K562 (cell line): ENCODE data around the gene PHPT1. TPM values are rescaled to one million over a fixed set of nuclear protein-coding genes. Genes with fewer than 3 reads are reported as not detected.

Experiments
- COPS2 ChIP-seq: fragments of 450-650 bp; conservative IDR thresholded peaks from 2 replicates; pipeline ENCODE4 v1.6.1; 2016; ENCODE audit warnings: mild to moderate bottlenecking, moderate library complexity
- CREM ChIP-seq: IDR thresholded peaks from 2 replicates; pipeline ENCODE4 v1.6.1; 2014; ENCODE audit warnings: antibody characterized with exemption, low read depth
- FOS ChIP-seq: IDR thresholded peaks from 3 replicates; pipeline ENCODE4 v1.6.1; 2011; ENCODE audit not compliant: insufficient read length; ENCODE audit errors: extremely low read depth
- KDM1A ChIP-seq, 2 experiments: fragments of 450-650 bp; IDR thresholded peaks; 2 replicates each; pipeline ENCODE4 v1.6.1; 2016; ENCODE audit warnings: mild to moderate bottlenecking in 2 of 2
- KLF6 ChIP-seq: fragments of 250-450 bp; sonication (Bioruptor Pico); IDR thresholded peaks from 2 replicates; pipeline ENCODE4 v1.4.0; 2020; ENCODE audit warnings: mild to moderate bottlenecking, moderate library complexity, borderline replicate concordance
- NEUROD1 ChIP-seq: fragments of 150-350 bp; IDR thresholded peaks from 2 replicates; pipeline ENCODE4 v1.6.1; 2014; ENCODE audit warnings: borderline replicate concordance, low read length, low read depth; ENCODE audit not compliant: partially characterized antibody
- POU5F1 ChIP-seq: fragments of 150-350 bp; IDR thresholded peaks from 2 replicates; pipeline ENCODE4 v1.6.1; 2014; ENCODE audit warnings: borderline replicate concordance, low read length, low read depth, mild to moderate bottlenecking; ENCODE audit not compliant: partially characterized antibody
- SMC3 ChIP-seq: conservative IDR thresholded peaks from 2 replicates; pipeline ENCODE4 v1.6.1; 2011; ENCODE audit warnings: low read depth, low read length, improper control_type of control experiment; ENCODE audit not compliant: insufficient read depth
- TRIM24 ChIP-seq, 2 experiments: fragments of 450-650 bp; IDR thresholded peaks; 2 replicates each; pipeline ENCODE4 v1.6.1; 2016
- ZNF175 ChIP-seq: fragments of 200-800 bp; sonication (Bioruptor generic); IDR thresholded peaks from 2 replicates; pipeline ENCODE4 v1.6.1; 2016; ENCODE audit warnings: low read depth, mild to moderate bottlenecking, missing genetic modification characterization, missing compliant biosample characterization
- ZNF584 ChIP-seq: fragments of 200-800 bp; sonication (Bioruptor generic); IDR thresholded peaks from 2 replicates; pipeline ENCODE4 v1.6.1; 2016; ENCODE audit warnings: low read depth, mild to moderate bottlenecking, missing genetic modification characterization, missing compliant biosample characterization
- ZNF764 ChIP-seq: fragments of 250-450 bp; sonication (Bioruptor Pico); IDR thresholded peaks from 2 replicates; pipeline ENCODE4 v1.4.0; 2020; ENCODE audit warnings: low read depth, mild to moderate bottlenecking, moderate library complexity
- ZNF780A ChIP-seq: fragments of 250-450 bp; sonication (Bioruptor Pico); IDR thresholded peaks from 2 replicates; pipeline ENCODE4 v1.5.0; 2021; ENCODE audit warnings: mild to moderate bottlenecking
- polyA plus RNA-seq, 8 experiments: library from polyadenylated mRNA; depleted of rRNA in 4 of 8; stranded (reverse) in 5 of 8; unstranded in 3 of 8; fragments of >200 nt; fragmentation: Nextera tagmentation in 2 of 8; fragmentation: Illumina TruSeq in 1 of 8; extraction: Ambion mirVana in 2 of 8; extraction: Trizol in 1 of 8; gene quantifications; 2 replicates each; pipeline versions ENCODE4 v1.2.1 to v1.2.3, GENCODE V29; 2011 to 2014; ENCODE audit warnings: inconsistent platforms in 1 of 8, missing spikeins in 1 of 8
- total RNA-seq, 7 experiments: library from RNA; depleted of rRNA in 6 of 7; stranded (reverse); fragments of >200 nt in 6 of 7; fragmentation: Illumina TruSeq in 2 of 7; extraction: Trizol in 2 of 7; gene quantifications; 2 replicates each; pipeline versions ENCODE4 v1.2.1 to v1.2.3, GENCODE V29; 2011 to 2021; ENCODE audit warnings: low replicate concordance in 1 of 7
- TF ChIP-seq, protein P1 (sequence below): fragments of 250-450 bp; sonication (Bioruptor Pico); IDR thresholded peaks from 2 replicates; pipeline ENCODE4 v1.8.0; 2022; ENCODE audit warnings: inconsistent platforms
- TF ChIP-seq, protein P2 (sequence below), 2 experiments: fragments of 450-650 bp in 1 of 2; IDR thresholded peaks; 2 replicates each; pipeline ENCODE4 v1.6.1; 2011 to 2017; ENCODE audit warnings: low read depth in 2 of 2, antibody characterized with exemption in 1 of 2, borderline replicate concordance in 1 of 2, low read length in 1 of 2, mild to moderate bottlenecking in 1 of 2, mixed read lengths in 1 of 2; ENCODE audit not compliant: control insufficient read depth in 1 of 2
- TF ChIP-seq, protein P3 (sequence below): fragments of 450-650 bp; formaldehyde crosslinking; IDR thresholded peaks from 2 replicates; pipeline ENCODE4 v1.4.0; 2020; ENCODE audit warnings: mild to moderate bottlenecking, moderate library complexity
- TF ChIP-seq, protein P4 (sequence below), 3 experiments: fragments of 200-800 bp in 1 of 3; fragments of 250-450 bp in 1 of 3; fragments of 450-650 bp in 1 of 3; sonication (Bioruptor Pico) in 1 of 3; sonication (Bioruptor generic) in 1 of 3; formaldehyde crosslinking in 1 of 3; IDR thresholded peaks; 2 replicates each; pipeline versions ENCODE4 v1.6.1 to v1.8.0; 2016 to 2022; ENCODE audit warnings: mild to moderate bottlenecking in 2 of 3, missing genetic modification characterization in 2 of 3, missing compliant biosample characterization in 1 of 3, moderate library complexity in 1 of 3

Gene PHPT1
- total and polyA plus RNA-seq, 9 of the 15 experiments (the other 6 are each of a cell fraction or from before 2014, with no cell fraction given), result 20.9 to 166 (median 129) TPM

DNA sequence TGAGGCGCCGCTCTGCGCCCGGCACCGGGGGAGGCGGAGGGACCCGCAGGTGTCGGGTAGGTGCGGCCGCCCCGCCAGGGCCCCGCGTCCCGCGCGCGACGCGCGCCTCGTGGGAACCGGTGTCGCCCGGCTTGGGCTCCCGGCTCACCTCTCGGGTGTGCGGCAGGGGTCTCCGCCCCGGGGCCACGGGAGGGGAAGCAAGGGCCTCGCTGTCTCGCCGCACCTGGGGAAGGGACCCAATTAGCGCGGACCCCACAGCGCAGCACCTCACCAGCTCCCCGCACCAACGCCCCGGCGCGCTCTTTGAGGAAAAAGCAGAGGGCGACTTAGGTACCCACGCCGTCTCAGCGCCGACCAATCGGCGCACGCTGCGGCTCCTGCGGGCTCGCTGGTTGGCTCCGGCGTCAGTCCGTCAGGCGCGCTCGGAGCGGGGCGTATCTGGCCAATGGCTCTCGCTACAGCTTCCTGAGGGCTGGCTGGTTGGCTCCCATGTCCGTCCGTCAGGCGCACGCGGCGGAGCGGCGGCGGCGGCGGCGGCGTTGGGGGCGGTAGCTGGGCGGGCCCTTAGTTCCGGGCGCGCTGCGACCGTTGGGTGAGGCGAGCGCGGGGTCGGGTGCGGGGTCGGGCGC, 36.9 kb downstream of the PHPT1 start, which contains the start of gene TRAF2 (continued):
- peak; percentile 92 for TF ChIP-seq CREM
- TF ChIP-seq TRIM24 (IDR thresholded peaks at IDR 0.05), result no peak
- no peak for TF ChIP-seq KDM1A (IDR thresholded peaks at IDR 0.05)
- no peak for TF ChIP-seq ZNF764 (CRISPR knock-in tag)
- no peak for TF ChIP-seq SMC3
- no peak for TF ChIP-seq POU5F1
- TF ChIP-seq NEUROD1, result peak; percentile 100
- TF ChIP-seq KLF6 (CRISPR knock-in tag), result no peak
- TF ChIP-seq COPS2, result no peak
- TF ChIP-seq ZNF584 (CRISPR knock-in tag), result no peak
- TF ChIP-seq, protein P1, sequence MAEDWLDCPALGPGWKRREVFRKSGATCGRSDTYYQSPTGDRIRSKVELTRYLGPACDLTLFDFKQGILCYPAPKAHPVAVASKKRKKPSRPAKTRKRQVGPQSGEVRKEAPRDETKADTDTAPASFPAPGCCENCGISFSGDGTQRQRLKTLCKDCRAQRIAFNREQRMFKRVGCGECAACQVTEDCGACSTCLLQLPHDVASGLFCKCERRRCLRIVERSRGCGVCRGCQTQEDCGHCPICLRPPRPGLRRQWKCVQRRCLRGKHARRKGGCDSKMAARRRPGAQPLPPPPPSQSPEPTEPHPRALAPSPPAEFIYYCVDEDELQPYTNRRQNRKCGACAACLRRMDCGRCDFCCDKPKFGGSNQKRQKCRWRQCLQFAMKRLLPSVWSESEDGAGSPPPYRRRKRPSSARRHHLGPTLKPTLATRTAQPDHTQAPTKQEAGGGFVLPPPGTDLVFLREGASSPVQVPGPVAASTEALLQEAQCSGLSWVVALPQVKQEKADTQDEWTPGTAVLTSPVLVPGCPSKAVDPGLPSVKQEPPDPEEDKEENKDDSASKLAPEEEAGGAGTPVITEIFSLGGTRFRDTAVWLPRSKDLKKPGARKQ, result no peak
- TF ChIP-seq, protein P2, sequence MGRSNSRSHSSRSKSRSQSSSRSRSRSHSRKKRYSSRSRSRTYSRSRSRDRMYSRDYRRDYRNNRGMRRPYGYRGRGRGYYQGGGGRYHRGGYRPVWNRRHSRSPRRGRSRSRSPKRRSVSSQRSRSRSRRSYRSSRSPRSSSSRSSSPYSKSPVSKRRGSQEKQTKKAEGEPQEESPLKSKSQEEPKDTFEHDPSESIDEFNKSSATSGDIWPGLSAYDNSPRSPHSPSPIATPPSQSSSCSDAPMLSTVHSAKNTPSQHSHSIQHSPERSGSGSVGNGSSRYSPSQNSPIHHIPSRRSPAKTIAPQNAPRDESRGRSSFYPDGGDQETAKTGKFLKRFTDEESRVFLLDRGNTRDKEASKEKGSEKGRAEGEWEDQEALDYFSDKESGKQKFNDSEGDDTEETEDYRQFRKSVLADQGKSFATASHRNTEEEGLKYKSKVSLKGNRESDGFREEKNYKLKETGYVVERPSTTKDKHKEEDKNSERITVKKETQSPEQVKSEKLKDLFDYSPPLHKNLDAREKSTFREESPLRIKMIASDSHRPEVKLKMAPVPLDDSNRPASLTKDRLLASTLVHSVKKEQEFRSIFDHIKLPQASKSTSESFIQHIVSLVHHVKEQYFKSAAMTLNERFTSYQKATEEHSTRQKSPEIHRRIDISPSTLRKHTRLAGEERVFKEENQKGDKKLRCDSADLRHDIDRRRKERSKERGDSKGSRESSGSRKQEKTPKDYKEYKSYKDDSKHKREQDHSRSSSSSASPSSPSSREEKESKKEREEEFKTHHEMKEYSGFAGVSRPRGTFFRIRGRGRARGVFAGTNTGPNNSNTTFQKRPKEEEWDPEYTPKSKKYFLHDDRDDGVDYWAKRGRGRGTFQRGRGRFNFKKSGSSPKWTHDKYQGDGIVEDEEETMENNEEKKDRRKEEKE (IDR thresholded peaks at IDR 0.05; ENCODE audit: borderline replicate concordance in 1 of 2, control insufficient read depth in 1 of 2, low read depth in 2 of 2, low read length in 1 of 2), result no peak
- TF ChIP-seq FOS, result peak; percentile 100
- TF ChIP-seq, protein P3, sequence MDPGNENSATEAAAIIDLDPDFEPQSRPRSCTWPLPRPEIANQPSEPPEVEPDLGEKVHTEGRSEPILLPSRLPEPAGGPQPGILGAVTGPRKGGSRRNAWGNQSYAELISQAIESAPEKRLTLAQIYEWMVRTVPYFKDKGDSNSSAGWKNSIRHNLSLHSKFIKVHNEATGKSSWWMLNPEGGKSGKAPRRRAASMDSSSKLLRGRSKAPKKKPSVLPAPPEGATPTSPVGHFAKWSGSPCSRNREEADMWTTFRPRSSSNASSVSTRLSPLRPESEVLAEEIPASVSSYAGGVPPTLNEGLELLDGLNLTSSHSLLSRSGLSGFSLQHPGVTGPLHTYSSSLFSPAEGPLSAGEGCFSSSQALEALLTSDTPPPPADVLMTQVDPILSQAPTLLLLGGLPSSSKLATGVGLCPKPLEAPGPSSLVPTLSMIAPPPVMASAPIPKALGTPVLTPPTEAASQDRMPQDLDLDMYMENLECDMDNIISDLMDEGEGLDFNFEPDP (CRISPR knock-in tag), result 0 out of 2 replicates have a peak, but pooled peaks have one; percentile 40
- TF ChIP-seq ZNF175, result no peak
- TF ChIP-seq, protein P4, sequence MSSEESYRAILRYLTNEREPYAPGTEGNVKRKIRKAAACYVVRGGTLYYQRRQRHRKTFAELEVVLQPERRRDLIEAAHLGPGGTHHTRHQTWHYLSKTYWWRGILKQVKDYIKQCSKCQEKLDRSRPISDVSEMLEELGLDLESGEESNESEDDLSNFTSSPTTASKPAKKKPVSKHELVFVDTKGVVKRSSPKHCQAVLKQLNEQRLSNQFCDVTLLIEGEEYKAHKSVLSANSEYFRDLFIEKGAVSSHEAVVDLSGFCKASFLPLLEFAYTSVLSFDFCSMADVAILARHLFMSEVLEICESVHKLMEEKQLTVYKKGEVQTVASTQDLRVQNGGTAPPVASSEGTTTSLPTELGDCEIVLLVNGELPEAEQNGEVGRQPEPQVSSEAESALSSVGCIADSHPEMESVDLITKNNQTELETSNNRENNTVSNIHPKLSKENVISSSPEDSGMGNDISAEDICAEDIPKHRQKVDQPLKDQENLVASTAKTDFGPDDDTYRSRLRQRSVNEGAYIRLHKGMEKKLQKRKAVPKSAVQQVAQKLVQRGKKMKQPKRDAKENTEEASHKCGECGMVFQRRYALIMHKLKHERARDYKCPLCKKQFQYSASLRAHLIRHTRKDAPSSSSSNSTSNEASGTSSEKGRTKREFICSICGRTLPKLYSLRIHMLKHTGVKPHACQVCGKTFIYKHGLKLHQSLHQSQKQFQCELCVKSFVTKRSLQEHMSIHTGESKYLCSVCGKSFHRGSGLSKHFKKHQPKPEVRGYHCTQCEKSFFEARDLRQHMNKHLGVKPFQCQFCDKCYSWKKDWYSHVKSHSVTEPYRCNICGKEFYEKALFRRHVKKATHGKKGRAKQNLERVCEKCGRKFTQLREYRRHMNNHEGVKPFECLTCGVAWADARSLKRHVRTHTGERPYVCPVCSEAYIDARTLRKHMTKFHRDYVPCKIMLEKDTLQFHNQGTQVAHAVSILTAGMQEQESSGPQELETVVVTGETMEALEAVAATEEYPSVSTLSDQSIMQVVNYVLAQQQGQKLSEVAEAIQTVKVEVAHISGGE (CRISPR knock-in tag; IDR thresholded peaks at IDR 0.05), result peak in 2 of 3 experiments; percentile 36 to 78; a peak in 2 of 6 replicates
- no peak for TF ChIP-seq ZNF780A (CRISPR knock-in tag)
